Upper lobe of left lung (tissue), 6 donors: ENCODE results near the gene NGEF. TPM values are rescaled to one million over a fixed set of nuclear protein-coding genes. Genes with fewer than 3 reads are reported as not detected.

Experiments used
- ATAC-seq, 2 donors: fragments of 200-7000 bp; cut with Tn5 transposase; one replicate each; pipeline ENCODE4 v1.9.1; 2022; ENCODE audit warnings: mild to moderate bottlenecking in 2 of 2, moderate library complexity in 2 of 2; ENCODE audit not compliant: low FRiP score in 2 of 2
- DNase-seq, 2 donors: peaks; one replicate each; pipeline ENCODE4 v3.0.0-alpha.2; 2019 to 2020
- H3K27ac ChIP-seq, 4 donors: fragments of 200-600 bp; sonication (generic); one replicate each; pipeline ENCODE4 v1.5.1; 2016 to 2019
- H3K27me3 ChIP-seq, 4 donors: fragments of 200-600 bp; sonication (generic); one replicate each; pipeline ENCODE4 v1.5.1; 2017 to 2019
- H3K36me3 ChIP-seq, 4 donors: fragments of 200-600 bp; sonication (generic); one replicate each; pipeline ENCODE4 v1.5.1; 2016 to 2019
- H3K4me1 ChIP-seq, 4 donors: fragments of 200-600 bp; sonication (generic); one replicate each; pipeline ENCODE4 v1.5.1; 2018 to 2019
- H3K4me3 ChIP-seq, 4 donors: fragments of 200-600 bp; sonication (generic); one replicate each; pipeline ENCODE4 v1.5.1; 2017 to 2019; ENCODE audit warnings: mild to moderate bottlenecking in 2 of 4, moderate library complexity in 1 of 4
- H3K9me3 ChIP-seq, 4 donors: fragments of 200-600 bp; sonication (generic); one replicate each; pipeline ENCODE4 v1.5.1; 2018 to 2019
- CTCF ChIP-seq, 6 experiments: fragments of 450-650 bp in 4 of 6; fragments of 200-600 bp in 2 of 6; sonication (generic) in 2 of 6; IDR thresholded peaks; one replicate each; pipeline ENCODE4 v1.5.1; 2016 to 2019; ENCODE audit warnings: antibody characterized with exemption in 6 of 6
- EP300 ChIP-seq, 4 donors: sonication (generic); formaldehyde crosslinking; IDR thresholded peaks; one replicate each; pipeline ENCODE4 v1.5.1; 2017; ENCODE audit warnings: antibody characterized with exemption in 4 of 4, control low read depth in 2 of 4
- POLR2A ChIP-seq, 4 donors: fragments of 450-650 bp; IDR thresholded peaks; one replicate each; pipeline ENCODE4 v1.5.1; 2016 to 2017; ENCODE audit warnings: antibody characterized with exemption in 4 of 4, mild to moderate bottlenecking in 2 of 4
- POLR2AphosphoS5 ChIP-seq, 2 donors: sonication (generic); formaldehyde crosslinking; IDR thresholded peaks; one replicate each; pipeline ENCODE4 v1.5.1; 2017; ENCODE audit warnings: antibody characterized with exemption in 2 of 2
- WGBS, 2 donors: methylation state at CpG; one replicate each; pipeline ENCODE4 v1.1.5; 2017 to 2018; 5-methylcytosine and 5-hydroxymethylcytosine counted together
- small RNA-seq, 4 donors: library from RNA; depleted of rRNA; stranded (forward); fragments of <200 nt; gene quantifications; one replicate each; pipeline ENCODE3, GENCODE V24; 2016
- total RNA-seq, 6 donors: library from RNA; depleted of rRNA in 4 of 6; stranded (reverse); fragments of >200 nt in 4 of 6; gene quantifications; one replicate each; pipeline versions ENCODE4 v1.1.0 to v1.2.1, GENCODE V29; 2016 to 2021
- donor health status: DM: no; HTN: no; CAD: no; lungs with moderate emphysema.
- donor health status: DM: no; HTN: yes; CAD: no; lungs with severe emphysema.

Gene NGEF
- total RNA-seq, 6 donors from 2014 or later: 0.29 to 6.3 (median 0.98) TPM; not detected in 1

GRCh38 chr2:232829988-232830387 lies 183.1 kb downstream of the NGEF start:
- ATAC-seq (no peak), DNase-seq (no peak)
- H3K27me3 ChIP-seq: no peaks in the 10 kb centered on the region
- no peaks in the 10 kb centered on the region for H3K4me1 ChIP-seq
- H3K9me3 ChIP-seq: no peaks in the 10 kb centered on the region
- H3K36me3 ChIP-seq: peaks cover 28 to 92% (median 45%) of the 10 kb centered on the region in 4 donors
- 76 to 93% methylated on average over 3 of the region's 3 CpGs for WGBS, 2 donors
- no peak for TF ChIP-seq POLR2A (IDR thresholded peaks at IDR 0.05)
- TF ChIP-seq EP300 (IDR thresholded peaks at IDR 0.05): no peak
- TF ChIP-seq POLR2AphosphoS5 (IDR thresholded peaks at IDR 0.05): no peak
- TF ChIP-seq CTCF (IDR thresholded peaks at IDR 0.05): no peak
- H3K27ac ChIP-seq: no peak overlapping the region
- no peak overlapping the region for H3K4me3 ChIP-seq

Small RNA genes lying within 50 kb of the gene (small RNA-seq; reads per million reads assigned to genes)
- gene RF00019: 0 reads per million in 4 donors

Other genes starting within 250 kb of the NGEF start
- gene KCNJ13, start 236.7 kb downstream of the NGEF start, total RNA-seq: not detected
- 1 to 10 TPM in 3 of 6 donors, under 1 TPM in 3; 0.20 to 2.1 (median 1.0) TPM for gene SNORC, start 143.0 kb downstream of the NGEF start, total RNA-seq
- gene NEU2, start 19.4 kb upstream of the NGEF start, total RNA-seq: not detected
- 100 to 1,000 TPM in 1 of 6 donors, 10 to 100 TPM in 5; 17.6 to 243 (median 31.7) TPM for gene INPP5D, start 47.1 kb upstream of the NGEF start, total RNA-seq
- gene ATG16L1, start 238.4 kb upstream of the NGEF start, total RNA-seq: 10 to 100 TPM; 22.8 to 33.3 (median 26.4) TPM